HG03558 (cell line): ENCODE measurements around the gene C1orf226.
A peak's percentile ranks its signal among the peaks of the same experiment; 100 is the strongest.
"Not testable (repeated sequence)": the region's sequence is repeated elsewhere in the genome, so short reads cannot be mapped to it uniquely, and the experiment has no call there.

Experiments used
- ATAC-seq: cut with Tn5 transposase; IDR thresholded peaks from one replicate; pipeline ENCODE4 v1.9.1; 2021; ENCODE audit warnings: moderate number of reproducible peaks; ENCODE audit not compliant: unreplicated experiment; ENCODE audit errors: extremely low read depth

C1orf226 gene

GRCh38 chr1:162381383-162381782 is at the start of gene C1orf226:
Gene C1orf226, plus strand, starts transcription at chr1:162381728. Its CDS starts 174 bp downstream, at chr1:162381902.
- ATAC-seq, result no peak

GRCh38 chr1:162333991-162334390 is 47.5 kb upstream of the C1orf226 start:
- ATAC-seq, result no peak

GRCh38 chr1:162335126-162335525 is 46.4 kb upstream of the C1orf226 start:
- no peak for ATAC-seq

- no peak for ATAC-seq
Measured at GRCh38 chr1:162336621-162337285, 44.8 kb upstream of the C1orf226 start.

GRCh38 chr1:162342452-162342983 is 39.0 kb upstream of the C1orf226 start:
- no peak for ATAC-seq

GRCh38 chr1:162343470-162343869 is 38.1 kb upstream of the C1orf226 start:
- no peak for ATAC-seq

GRCh38 chr1:162347281-162347680 is 34.2 kb upstream of the C1orf226 start:
- ATAC-seq, result no peak

- ATAC-seq, result no peak
Measured at GRCh38 chr1:162349635-162350330, 31.7 kb upstream of the C1orf226 start.

- ATAC-seq, result no peak
Measured at GRCh38 chr1:162351246-162351842, 30.2 kb upstream of the C1orf226 start.

GRCh38 chr1:162351874-162352273 is 29.7 kb upstream of the C1orf226 start:
- not testable (repeated sequence) for ATAC-seq

GRCh38 chr1:162353078-162353477 is 28.4 kb upstream of the C1orf226 start:
- no peak for ATAC-seq

- no peak for ATAC-seq
Measured at GRCh38 chr1:162353702-162354101, 27.8 kb upstream of the C1orf226 start.

- ATAC-seq, result no peak
Measured at GRCh38 chr1:162357681-162358266, 23.8 kb upstream of the C1orf226 start.

- no peak for ATAC-seq
Measured at GRCh38 chr1:162358928-162359327, 22.6 kb upstream of the C1orf226 start.

GRCh38 chr1:162359523-162360236 is 21.8 kb upstream of the C1orf226 start:
- ATAC-seq, result no peak

- ATAC-seq, result no peak
Measured at GRCh38 chr1:162360237-162360873, 21.2 kb upstream of the C1orf226 start.

- no peak for ATAC-seq
Measured at GRCh38 chr1:162360874-162361260, 20.7 kb upstream of the C1orf226 start.

GRCh38 chr1:162361349-162361748 is 20.2 kb upstream of the C1orf226 start:
- ATAC-seq, result peak; percentile 14

GRCh38 chr1:162363823-162364222 is 17.7 kb upstream of the C1orf226 start:
- ATAC-seq, result no peak

GRCh38 chr1:162364498-162364897 is 17.0 kb upstream of the C1orf226 start:
- ATAC-seq, result no peak
